MCF 10A (cell line): ENCODE data around the gene COL9A1. TPM values are rescaled to one million over a fixed set of nuclear protein-coding genes. Genes with fewer than 3 reads are reported as not detected.

Source experiments
- BruUV-seq: library from RNA; stranded (reverse); fragments of 400-500 nt; replicated peaks from 2 replicates; lab custom pipeline; 2021; lab: Mats Ljungman, UMichigan
- CTCF ChIA-PET: fragments of 300-600 bp; sonication (Branson Sonifier 250); formaldehyde crosslinking; extraction: SDS; loops from one replicate; lab custom pipeline; 2021; ENCODE audit warnings: antibody characterized with exemption, inconsistent platforms; lab: Yijun Ruan, JAX
- POLR2A ChIA-PET: fragments of 300-600, 350-650 bp; sonication (Branson Sonifier 250); formaldehyde crosslinking; extraction: SDS; loops from one replicate; lab custom pipeline; 2020; ENCODE audit warnings: antibody characterized with exemption, inconsistent platforms; lab: Yijun Ruan, JAX
- DNase-seq: peaks from one replicate; pipeline ENCODE4 v3.0.0-alpha.2; 2018; ENCODE audit not compliant: unreplicated experiment
- H3K27ac Mint-ChIP-seq: one replicate; pipeline ENCODE4 v1.8.0; 2022; ENCODE audit warnings: mild to moderate bottlenecking, low read depth, mixed read lengths; ENCODE audit not compliant: unreplicated experiment
- H3K27me3 Mint-ChIP-seq: one replicate; pipeline ENCODE4 v1.8.0; 2022; ENCODE audit warnings: mixed read lengths; ENCODE audit not compliant: insufficient read depth, unreplicated experiment
- H3K36me3 Mint-ChIP-seq: one replicate; pipeline ENCODE4 v1.8.0; 2022; ENCODE audit warnings: mild to moderate bottlenecking, moderate library complexity, mixed read lengths; ENCODE audit not compliant: insufficient read depth, unreplicated experiment
- H3K4me1 Mint-ChIP-seq: one replicate; pipeline ENCODE4 v1.8.0; 2022; ENCODE audit warnings: mixed read lengths; ENCODE audit not compliant: insufficient read depth, unreplicated experiment
- H3K4me3 Mint-ChIP-seq: one replicate; pipeline ENCODE4 v1.8.0; 2022; ENCODE audit warnings: mild to moderate bottlenecking, moderate library complexity, mixed read lengths; ENCODE audit not compliant: unreplicated experiment
- H3K9me3 Mint-ChIP-seq: one replicate; pipeline ENCODE4 v1.8.0; 2022; ENCODE audit warnings: mixed read lengths; ENCODE audit not compliant: unreplicated experiment
- intact Hi-C: fragments of 100-400 bp; cut with micrococcal nuclease; formaldehyde crosslinking; loops from 2 replicates; pipeline ENCODE4 v1.14.1; 2022
- total RNA-seq: library from RNA; stranded (reverse); gene quantifications from 2 replicates; pipeline ENCODE4 v1.2.3, GENCODE V29; 2022
- TF ChIP-seq, protein P1 (sequence below): fragments of 200-600 bp; IDR thresholded peaks from one replicate; pipeline ENCODE4 v1.8.0; 2022; ENCODE audit warnings: antibody characterized with exemption, mild to moderate bottlenecking; ENCODE audit not compliant: unreplicated experiment

The COL9A1 gene
- total RNA-seq, 1 experiment from 2014 or later: not detected

DNA sequence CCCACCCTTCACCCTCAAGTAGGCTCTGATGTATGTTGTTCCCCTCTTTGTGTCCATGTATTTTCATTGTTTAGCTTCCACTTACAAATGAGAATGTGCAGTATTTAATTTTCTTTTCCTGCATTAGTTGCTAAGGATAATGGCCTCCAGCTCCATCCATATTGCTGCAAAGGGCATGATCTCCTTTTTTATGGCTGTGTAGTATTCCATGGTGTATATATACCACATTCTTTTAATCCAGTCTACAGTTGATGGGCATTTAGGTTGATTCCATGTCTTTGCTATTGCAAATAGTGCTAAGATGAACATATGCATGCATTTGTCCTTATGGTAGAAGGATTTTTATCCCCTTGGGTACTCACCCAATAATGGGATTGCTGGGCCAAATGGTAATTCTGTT is 35.9 kb upstream of the COL9A1 start:
- TF ChIP-seq, protein P1, sequence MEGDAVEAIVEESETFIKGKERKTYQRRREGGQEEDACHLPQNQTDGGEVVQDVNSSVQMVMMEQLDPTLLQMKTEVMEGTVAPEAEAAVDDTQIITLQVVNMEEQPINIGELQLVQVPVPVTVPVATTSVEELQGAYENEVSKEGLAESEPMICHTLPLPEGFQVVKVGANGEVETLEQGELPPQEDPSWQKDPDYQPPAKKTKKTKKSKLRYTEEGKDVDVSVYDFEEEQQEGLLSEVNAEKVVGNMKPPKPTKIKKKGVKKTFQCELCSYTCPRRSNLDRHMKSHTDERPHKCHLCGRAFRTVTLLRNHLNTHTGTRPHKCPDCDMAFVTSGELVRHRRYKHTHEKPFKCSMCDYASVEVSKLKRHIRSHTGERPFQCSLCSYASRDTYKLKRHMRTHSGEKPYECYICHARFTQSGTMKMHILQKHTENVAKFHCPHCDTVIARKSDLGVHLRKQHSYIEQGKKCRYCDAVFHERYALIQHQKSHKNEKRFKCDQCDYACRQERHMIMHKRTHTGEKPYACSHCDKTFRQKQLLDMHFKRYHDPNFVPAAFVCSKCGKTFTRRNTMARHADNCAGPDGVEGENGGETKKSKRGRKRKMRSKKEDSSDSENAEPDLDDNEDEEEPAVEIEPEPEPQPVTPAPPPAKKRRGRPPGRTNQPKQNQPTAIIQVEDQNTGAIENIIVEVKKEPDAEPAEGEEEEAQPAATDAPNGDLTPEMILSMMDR: no peak
- Mint-ChIP-seq H3K9me3 (peaks cover 16% of the 10 kb centered on the region), H3K27ac (no peak overlapping the region), H3K36me3 (no peaks in the 10 kb centered on the region), H3K4me1 (no peaks in the 10 kb centered on the region), H3K27me3 (peaks cover 94% of the 10 kb centered on the region), H3K4me3 (no peak overlapping the region)
- no peak for DNase-seq
- ChIA-PET CTCF (interaction anchor here (0.8 kb wide), 1 partner anchor 28 kb away, joined by 3 read pairs; no protein-coding TSS in a partner anchor), POLR2A (no interaction called here)
- BruUV-seq: no TSS peak
- intact Hi-C loops: no loop called here

DNA sequence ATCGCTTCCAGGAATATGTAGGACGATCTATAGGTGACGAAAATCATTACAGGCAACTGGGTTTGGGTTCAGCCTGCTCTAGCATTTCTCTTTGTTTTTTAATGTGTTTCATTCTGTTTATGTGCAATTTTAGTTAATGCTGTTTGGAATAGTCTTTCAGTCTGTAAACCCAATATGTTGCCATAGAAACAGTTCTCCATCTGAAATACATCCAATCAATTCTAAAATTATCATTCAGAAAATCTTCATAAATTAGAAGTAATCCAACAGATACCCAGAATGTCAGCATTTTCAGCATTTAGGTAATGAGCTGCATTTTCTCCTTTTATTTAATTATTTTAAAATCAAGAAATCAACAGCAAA is 34.8 kb upstream of the COL9A1 start:
- H3K36me3 Mint-ChIP-seq: no peaks in the 10 kb centered on the region
- H3K4me3 Mint-ChIP-seq: no peak overlapping the region
- ChIA-PET POLR2A (no interaction called here), CTCF (interaction anchor here (0.6 kb wide), 2 partner anchors 9 to 842 kb away, joined by 3 to 5 read pairs; no protein-coding TSS in a partner anchor)
- no peak overlapping the region for H3K27ac Mint-ChIP-seq
- DNase-seq: no peak
- TF ChIP-seq, protein P1: no peak
- peaks cover 24% of the 10 kb centered on the region for H3K9me3 Mint-ChIP-seq
- no TSS peak for BruUV-seq
- intact Hi-C loops: no loop called here
- H3K4me1 Mint-ChIP-seq: no peaks in the 10 kb centered on the region
- peaks cover 94% of the 10 kb centered on the region for H3K27me3 Mint-ChIP-seq

DNA sequence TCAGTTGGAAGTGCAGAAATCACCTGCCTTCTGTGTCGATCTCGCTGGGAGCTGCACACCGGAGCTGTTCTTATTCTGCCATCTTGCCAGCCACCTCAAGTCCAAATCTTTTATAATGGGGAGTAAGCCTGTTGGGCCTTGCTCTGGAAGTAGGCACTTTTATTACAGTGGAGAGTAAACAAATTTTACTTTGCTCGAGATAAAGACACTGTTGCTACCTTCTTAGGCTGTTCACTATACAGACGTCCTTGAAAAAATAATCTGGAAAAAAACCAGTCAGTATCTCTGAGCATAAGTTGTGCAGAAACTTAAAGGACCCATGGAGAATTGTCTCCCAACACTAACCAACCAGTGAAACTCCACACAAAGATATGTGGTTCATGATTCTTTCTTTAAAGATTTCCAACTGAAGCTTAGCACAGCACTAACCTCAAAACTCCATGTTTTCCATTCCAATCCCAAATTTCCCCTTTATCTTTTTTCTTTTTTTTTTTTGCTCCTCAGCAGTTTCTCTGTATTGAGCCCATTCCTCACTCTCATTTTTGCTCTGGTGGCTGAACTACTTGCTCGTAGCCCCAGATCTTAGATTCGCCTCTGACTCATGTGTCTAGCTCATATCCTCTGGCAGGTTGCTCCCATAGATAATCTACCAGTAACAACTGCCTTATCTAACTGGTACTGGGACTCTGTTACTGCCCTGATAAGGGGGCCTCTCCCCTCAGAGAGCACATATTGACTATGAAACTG is 34.3 kb upstream of the COL9A1 start:
- POLR2A ChIA-PET: no interaction called here
- Mint-ChIP-seq H3K9me3 (peaks cover 24% of the 10 kb centered on the region), H3K27ac (no peak overlapping the region), H3K27me3 (peaks cover 94% of the 10 kb centered on the region), H3K4me1 (no peaks in the 10 kb centered on the region), H3K36me3 (no peaks in the 10 kb centered on the region), H3K4me3 (no peak overlapping the region)
- CTCF ChIA-PET: interaction anchor here (0.6 to 3.0 kb wide), 4 partner anchors 9 to 34 kb away, joined by 3 to 18 read pairs (median 4); no protein-coding TSS in a partner anchor
- DNase-seq: no peak
- BruUV-seq: no TSS peak
- TF ChIP-seq, protein P1: no peak
- intact Hi-C loops: no loop called here

DNA sequence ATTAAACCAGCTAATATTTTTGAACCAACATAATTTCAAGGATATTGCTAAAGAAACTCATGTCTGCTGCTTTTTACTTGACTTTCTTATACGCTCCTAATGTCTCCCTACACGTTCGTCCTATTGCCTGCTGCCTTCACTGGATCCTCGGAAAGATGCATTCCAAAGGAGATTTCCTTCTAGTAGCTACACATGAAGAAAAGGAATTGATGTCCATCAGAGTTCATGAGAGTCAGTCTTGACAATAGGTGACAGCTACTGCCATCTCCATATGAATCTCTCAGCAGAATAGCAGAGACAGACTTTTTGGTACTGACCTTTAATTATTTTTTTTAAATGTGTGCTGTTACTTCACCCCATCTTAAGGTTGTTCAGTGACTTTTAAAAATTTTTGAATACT is 24.2 kb upstream of the COL9A1 start:
- ChIA-PET POLR2A (interaction anchor here (0.7 to 0.9 kb wide), 2 partner anchors 19 to 46 kb away, joined by 3 read pairs; no protein-coding TSS in a partner anchor), CTCF (interaction anchor here (0.7 to 1.5 kb wide), 4 partner anchors 16 to 42 kb away, joined by 3 to 6 read pairs (median 4); no protein-coding TSS in a partner anchor)
- no peaks in the 10 kb centered on the region for H3K36me3 Mint-ChIP-seq
- intact Hi-C loops: no loop called here
- H3K9me3 Mint-ChIP-seq: no peaks in the 10 kb centered on the region
- no TSS peak for BruUV-seq
- TF ChIP-seq, protein P1: no peak
- H3K4me1 Mint-ChIP-seq: no peaks in the 10 kb centered on the region
- H3K4me3 Mint-ChIP-seq: no peak overlapping the region
- no peak overlapping the region for H3K27ac Mint-ChIP-seq
- no peak for DNase-seq
- H3K27me3 Mint-ChIP-seq: peaks cover 87% of the 10 kb centered on the region
